ENCODE measurements around the gene NRXN3.

NRXN3 gene

DNA sequence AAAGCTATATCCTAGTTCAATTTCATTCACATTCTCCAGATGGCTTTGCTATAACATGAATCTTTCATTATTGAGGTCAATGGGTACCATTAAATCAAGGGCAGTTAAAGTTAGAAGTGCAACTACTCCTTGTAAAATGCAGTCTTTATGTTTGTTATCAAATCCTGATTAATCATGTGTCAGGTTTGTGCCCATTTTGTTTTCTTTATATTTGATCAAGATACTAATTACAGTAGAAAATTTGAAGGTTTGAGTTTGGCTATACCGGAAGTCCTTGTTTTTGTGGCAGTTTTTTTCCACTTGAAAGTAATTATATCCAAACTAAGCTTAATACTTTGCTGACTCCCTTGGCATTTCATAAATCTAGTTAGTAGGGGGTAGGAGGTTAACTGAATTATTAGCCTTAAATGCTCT, 1528.1 kb downstream of the NRXN3 start:
- no peak overlapping the region for H3K4me3 ChIP-seq (ENCODE audit: low read depth, low read length)
- TF ChIP-seq, protein P1, sequence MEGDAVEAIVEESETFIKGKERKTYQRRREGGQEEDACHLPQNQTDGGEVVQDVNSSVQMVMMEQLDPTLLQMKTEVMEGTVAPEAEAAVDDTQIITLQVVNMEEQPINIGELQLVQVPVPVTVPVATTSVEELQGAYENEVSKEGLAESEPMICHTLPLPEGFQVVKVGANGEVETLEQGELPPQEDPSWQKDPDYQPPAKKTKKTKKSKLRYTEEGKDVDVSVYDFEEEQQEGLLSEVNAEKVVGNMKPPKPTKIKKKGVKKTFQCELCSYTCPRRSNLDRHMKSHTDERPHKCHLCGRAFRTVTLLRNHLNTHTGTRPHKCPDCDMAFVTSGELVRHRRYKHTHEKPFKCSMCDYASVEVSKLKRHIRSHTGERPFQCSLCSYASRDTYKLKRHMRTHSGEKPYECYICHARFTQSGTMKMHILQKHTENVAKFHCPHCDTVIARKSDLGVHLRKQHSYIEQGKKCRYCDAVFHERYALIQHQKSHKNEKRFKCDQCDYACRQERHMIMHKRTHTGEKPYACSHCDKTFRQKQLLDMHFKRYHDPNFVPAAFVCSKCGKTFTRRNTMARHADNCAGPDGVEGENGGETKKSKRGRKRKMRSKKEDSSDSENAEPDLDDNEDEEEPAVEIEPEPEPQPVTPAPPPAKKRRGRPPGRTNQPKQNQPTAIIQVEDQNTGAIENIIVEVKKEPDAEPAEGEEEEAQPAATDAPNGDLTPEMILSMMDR (IDR thresholded peaks at IDR 0.05; ENCODE audit: borderline replicate concordance, insufficient read depth, low read depth, low read length), result no peak

DNA sequence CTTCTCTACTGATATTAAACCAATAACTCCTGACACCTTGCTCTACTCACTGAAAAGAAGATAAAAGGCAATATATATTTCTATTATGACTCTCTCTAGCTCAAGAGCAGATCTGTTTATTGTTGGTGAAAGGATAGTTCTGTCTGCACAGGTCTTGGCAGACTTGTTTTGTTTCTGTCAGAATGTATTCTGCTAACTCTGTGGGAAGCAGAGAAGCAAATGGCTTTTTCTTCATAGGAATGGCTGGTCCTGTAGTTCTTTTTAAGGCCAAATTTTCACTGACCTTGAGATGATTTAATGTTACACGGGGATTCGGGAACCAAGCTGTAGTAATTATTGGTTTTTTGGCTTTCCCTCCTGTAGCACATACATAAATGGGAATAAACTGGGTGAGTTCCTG, 1529.0 kb downstream of the NRXN3 start:
- TF ChIP-seq, protein P1 (IDR thresholded peaks at IDR 0.05; ENCODE audit: borderline replicate concordance, insufficient read depth, low read depth, low read length), result no peak
- H3K4me3 ChIP-seq (ENCODE audit: low read depth, low read length), result no peak overlapping the region

DNA sequence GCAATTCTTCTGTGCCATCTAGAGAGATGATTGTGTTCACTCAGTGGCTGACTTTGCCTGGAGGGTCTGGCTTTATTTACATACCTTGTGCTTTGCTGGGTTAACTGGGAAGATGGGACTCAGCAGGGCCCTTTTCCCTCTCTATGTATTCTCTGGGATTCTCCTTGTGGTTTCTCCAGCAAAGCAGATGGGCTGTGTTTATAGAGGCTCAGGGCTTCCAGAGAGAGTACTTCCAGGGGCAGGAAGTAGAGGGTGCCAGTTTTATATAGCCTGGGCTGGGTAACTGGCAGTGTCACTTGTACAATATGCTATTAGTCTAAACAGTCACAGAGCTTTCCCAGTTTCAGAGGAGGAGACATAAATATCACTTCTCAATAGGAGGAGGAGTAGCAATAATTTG, 1531.2 kb downstream of the NRXN3 start:
- no peak overlapping the region for H3K4me3 ChIP-seq (ENCODE audit: low read depth, low read length)
- TF ChIP-seq, protein P1 (IDR thresholded peaks at IDR 0.05; ENCODE audit: borderline replicate concordance, insufficient read depth, low read depth, low read length), result no peak

DNA sequence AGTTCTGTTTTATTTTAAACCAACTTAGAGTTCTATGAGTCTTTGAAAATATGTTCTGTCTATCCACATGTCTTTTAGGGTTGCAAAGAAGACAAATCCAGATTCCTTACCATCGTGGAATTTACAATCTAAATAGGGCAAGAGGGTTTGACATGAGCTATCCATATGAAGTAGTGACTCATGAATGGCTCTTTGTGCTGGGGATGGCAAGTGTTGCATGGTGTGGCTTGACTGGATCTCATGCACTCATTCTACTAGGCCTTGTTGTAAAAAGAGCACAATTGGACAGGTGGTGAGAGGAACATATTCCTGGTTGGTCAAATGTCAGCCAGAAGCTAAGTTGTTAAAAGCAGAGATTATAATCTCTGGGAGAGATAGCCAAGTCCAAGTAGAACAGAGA, 1532.0 kb downstream of the NRXN3 start:
- TF ChIP-seq, protein P1 (IDR thresholded peaks at IDR 0.05; ENCODE audit: borderline replicate concordance, insufficient read depth, low read depth, low read length), result no peak
- H3K4me3 ChIP-seq (ENCODE audit: low read depth, low read length), result no peak overlapping the region

DNA sequence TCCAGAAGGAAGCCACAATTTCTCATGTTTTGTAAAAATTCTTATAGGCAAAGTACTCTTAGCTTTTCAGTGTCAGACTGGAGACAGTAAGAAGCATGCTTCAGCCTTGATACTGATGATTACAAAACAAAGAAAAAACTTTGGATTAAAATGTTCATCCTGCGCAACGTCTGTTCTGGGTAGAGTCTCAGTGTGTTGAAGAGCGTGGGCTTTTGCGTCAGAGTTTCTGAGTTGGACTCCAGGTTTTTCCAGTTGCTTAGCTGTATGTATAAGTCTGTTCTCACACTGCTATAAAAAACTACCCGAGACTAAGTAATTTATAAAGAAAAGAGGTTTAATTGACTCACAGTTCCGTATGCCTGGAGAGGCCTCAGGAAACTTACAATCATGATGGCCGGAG, 1533.0 kb downstream of the NRXN3 start:
- TF ChIP-seq, protein P1 (IDR thresholded peaks at IDR 0.05; ENCODE audit: borderline replicate concordance, insufficient read depth, low read depth, low read length), result no peak
- H3K4me3 ChIP-seq (ENCODE audit: low read depth, low read length), result no peak overlapping the region

DNA sequence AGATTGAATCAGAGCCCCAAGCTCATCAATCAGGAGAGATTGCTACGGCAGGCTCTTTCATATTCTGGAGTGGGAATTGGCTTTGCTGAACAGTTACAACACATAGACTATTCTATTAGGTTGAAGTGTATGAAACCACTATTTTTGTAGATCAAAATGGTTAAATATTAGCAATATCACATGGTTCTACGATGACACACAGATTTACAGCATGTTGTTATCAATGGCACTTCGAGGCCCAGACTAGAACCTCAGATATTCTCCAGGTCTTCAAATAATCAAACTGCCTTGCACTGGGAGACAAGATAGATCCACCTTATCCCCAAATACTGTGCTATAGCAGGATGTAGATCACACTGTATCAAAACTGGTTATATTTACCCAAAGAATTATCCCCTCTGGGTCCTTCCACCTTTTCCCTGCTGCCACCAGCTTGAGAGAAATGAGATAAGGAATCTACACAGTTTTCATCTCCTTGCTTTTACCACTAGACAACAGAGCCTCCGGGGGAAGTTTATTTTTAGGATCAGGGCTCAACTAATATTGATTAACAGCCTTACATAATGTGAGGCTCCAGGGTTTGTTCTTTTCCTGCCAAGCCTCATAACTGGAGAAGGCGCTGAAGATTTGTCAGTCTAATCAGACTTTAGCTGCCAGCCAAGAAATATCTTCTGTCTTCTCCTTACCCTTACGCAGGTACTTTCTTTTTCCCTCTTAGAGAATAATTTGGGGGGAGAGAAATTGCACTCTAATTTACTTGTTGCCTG, 1534.1 kb downstream of the NRXN3 start:
- TF ChIP-seq, protein P1 (IDR thresholded peaks at IDR 0.05; ENCODE audit: borderline replicate concordance, insufficient read depth, low read depth, low read length), result no peak
- no peak overlapping the region for H3K4me3 ChIP-seq (ENCODE audit: low read depth, low read length)
